ENCODE results near the gene BATF. TPM values are rescaled to one million over a fixed set of nuclear protein-coding genes. Genes with fewer than 3 reads are reported as not detected.
A peak's percentile ranks its signal among the peaks of the same experiment; 100 is the strongest.

The BATF gene
- total RNA-seq, 1 experiment from 2014 or later: 0.74 TPM

- in situ Hi-C loops (cut with HindIII; ENCODE audit: low pct_unique_long_range_greater_than_20kb, low sequenced_read_pairs): no loop called here
- DNase-seq (ENCODE audit: low read depth, low spot score): no peak
Measured at GRCh38 chr14:75545907-75546306, 23.6 kb downstream of the BATF start.

- in situ Hi-C loops (cut with HindIII; ENCODE audit: low pct_unique_long_range_greater_than_20kb, low sequenced_read_pairs): no loop called here
- no peak for DNase-seq (ENCODE audit: low read depth, low spot score)
Measured at GRCh38 chr14:75547552-75548250, 25.4 kb downstream of the BATF start.

GRCh38 chr14:75548544-75548943 lies 26.3 kb downstream of the BATF start:
- in situ Hi-C loops (cut with HindIII; ENCODE audit: low pct_unique_long_range_greater_than_20kb, low sequenced_read_pairs): no loop called here
- DNase-seq (ENCODE audit: low read depth, low spot score): no peak

- in situ Hi-C loops (cut with HindIII; ENCODE audit: low pct_unique_long_range_greater_than_20kb, low sequenced_read_pairs): no loop called here
- no peak for DNase-seq (ENCODE audit: low read depth, low spot score)
Measured at GRCh38 chr14:75549169-75549568, 26.9 kb downstream of the BATF start.

- in situ Hi-C loops (cut with HindIII; ENCODE audit: low pct_unique_long_range_greater_than_20kb, low sequenced_read_pairs): no loop called here
- DNase-seq (ENCODE audit: low read depth, low spot score): no peak
Measured at GRCh38 chr14:75551021-75551420, 28.8 kb downstream of the BATF start.

GRCh38 chr14:75553157-75553556 lies 30.9 kb downstream of the BATF start:
- in situ Hi-C loops (cut with HindIII; ENCODE audit: low pct_unique_long_range_greater_than_20kb, low sequenced_read_pairs): no loop called here
- DNase-seq (ENCODE audit: low read depth, low spot score): no peak

GRCh38 chr14:75553761-75554364 lies 31.6 kb downstream of the BATF start:
- in situ Hi-C loops (cut with HindIII; ENCODE audit: low pct_unique_long_range_greater_than_20kb, low sequenced_read_pairs): no loop called here
- DNase-seq (ENCODE audit: low read depth, low spot score): no peak

- in situ Hi-C loops (cut with HindIII; ENCODE audit: low pct_unique_long_range_greater_than_20kb, low sequenced_read_pairs): no loop called here
- no peak for DNase-seq (ENCODE audit: low read depth, low spot score)
Measured at GRCh38 chr14:75554482-75554881, 32.2 kb downstream of the BATF start.

GRCh38 chr14:75558440-75558839 lies 36.2 kb downstream of the BATF start:
- in situ Hi-C loops (cut with HindIII; ENCODE audit: low pct_unique_long_range_greater_than_20kb, low sequenced_read_pairs): no loop called here
- DNase-seq (ENCODE audit: low read depth, low spot score): no peak

- in situ Hi-C loops (cut with HindIII; ENCODE audit: low pct_unique_long_range_greater_than_20kb, low sequenced_read_pairs): no loop called here
- DNase-seq (ENCODE audit: low read depth, low spot score): no peak
Measured at GRCh38 chr14:75559045-75559444, 36.8 kb downstream of the BATF start.

GRCh38 chr14:75559451-75560222 lies 37.4 kb downstream of the BATF start:
- in situ Hi-C loops (cut with HindIII; ENCODE audit: low pct_unique_long_range_greater_than_20kb, low sequenced_read_pairs): no loop called here
- no peak for DNase-seq (ENCODE audit: low read depth, low spot score)

- in situ Hi-C loops (cut with HindIII; ENCODE audit: low pct_unique_long_range_greater_than_20kb, low sequenced_read_pairs): no loop called here
- peak; percentile 76 for DNase-seq (ENCODE audit: low read depth, low spot score)
Measured at GRCh38 chr14:75561013-75561432, 38.8 kb downstream of the BATF start.

- in situ Hi-C loops (cut with HindIII; ENCODE audit: low pct_unique_long_range_greater_than_20kb, low sequenced_read_pairs): no loop called here
- no peak for DNase-seq (ENCODE audit: low read depth, low spot score)
Measured at GRCh38 chr14:75562089-75562488, 39.8 kb downstream of the BATF start.

GRCh38 chr14:75562489-75562888 lies 40.2 kb downstream of the BATF start:
- in situ Hi-C loops (cut with HindIII; ENCODE audit: low pct_unique_long_range_greater_than_20kb, low sequenced_read_pairs): no loop called here
- no peak for DNase-seq (ENCODE audit: low read depth, low spot score)

GRCh38 chr14:75563931-75564330 lies 41.7 kb downstream of the BATF start:
- in situ Hi-C loops (cut with HindIII; ENCODE audit: low pct_unique_long_range_greater_than_20kb, low sequenced_read_pairs): no loop called here
- DNase-seq (ENCODE audit: low read depth, low spot score): no peak

GRCh38 chr14:75565056-75565455 lies 42.8 kb downstream of the BATF start:
- DNase-seq (ENCODE audit: low read depth, low spot score): no peak
- in situ Hi-C loops (cut with HindIII; ENCODE audit: low pct_unique_long_range_greater_than_20kb, low sequenced_read_pairs): no loop called here

GRCh38 chr14:75566321-75566720 lies 44.1 kb downstream of the BATF start:
- DNase-seq (ENCODE audit: low read depth, low spot score): no peak
- in situ Hi-C loops (cut with HindIII; ENCODE audit: low pct_unique_long_range_greater_than_20kb, low sequenced_read_pairs): no loop called here

GRCh38 chr14:75566752-75567151 lies 44.5 kb downstream of the BATF start:
- DNase-seq (ENCODE audit: low read depth, low spot score): no peak
- in situ Hi-C loops (cut with HindIII; ENCODE audit: low pct_unique_long_range_greater_than_20kb, low sequenced_read_pairs): no loop called here

- DNase-seq (ENCODE audit: low read depth, low spot score): no peak
- in situ Hi-C loops (cut with HindIII; ENCODE audit: low pct_unique_long_range_greater_than_20kb, low sequenced_read_pairs): no loop called here
Measured at GRCh38 chr14:75568140-75568539, 45.9 kb downstream of the BATF start.

Data from SK-MEL-5 (cell line).